T-cell (primary cell): Measurements from ENCODE around the gene UFL1. TPM values are rescaled to one million over a fixed set of nuclear protein-coding genes. Genes with fewer than 3 reads are reported as not detected.

Experiments
- ATAC-seq, 4 experiments: fragments of 200-7000 bp in 3 of 4; fragments of 150-1000 bp in 1 of 4; cut with Tn5 transposase; replicated peaks in 1 of 4; 1 replicate in 3 of 4; 2 replicates in 1 of 4; pipeline ENCODE4 v1.10.0; 2021; ENCODE audit warnings: moderate library complexity in 3 of 4, mild to moderate bottlenecking in 2 of 4, moderate number of reproducible peaks in 1 of 4
- CTCF ChIA-PET, 2 donors: fragments of 300-600 bp; sonication (Branson Sonifier 250); formaldehyde crosslinking; loops; one replicate each; lab custom pipeline; 2022; ENCODE audit warnings: antibody characterized with exemption in 2 of 2; lab: Charles Lee
- POLR2A ChIA-PET, 2 donors: fragments of 300-600 bp; sonication (Branson Sonifier 250); formaldehyde crosslinking; loops; one replicate each; lab custom pipeline; 2022; ENCODE audit warnings: antibody characterized with exemption in 2 of 2; lab: Charles Lee
- DNase-seq, 35 experiments: peaks; one replicate each; pipeline versions ENCODE4 v3.0.0 to v3.0.0-alpha.2; 2013 to 2023
- H3K27ac ChIP-seq: one replicate; pipeline ENCODE4 v1.5.1; 2013; ENCODE audit warnings: low read length
- H3K27me3 ChIP-seq, 2 experiments: replicated peaks in 1 of 2; 1 replicate in 1 of 2; 2 replicates in 1 of 2; pipeline versions ENCODE4 v1.6.1 to v1.7.0; 2013; ENCODE audit warnings: low read length in 1 of 2, mixed read lengths in 1 of 2; ENCODE audit not compliant: control insufficient read depth in 2 of 2, insufficient read depth in 2 of 2; ENCODE audit errors: extremely low read depth in 1 of 2
- H3K36me3 ChIP-seq, 2 donors: 1 replicate in 1 of 2; 2 replicates in 1 of 2; pipeline versions ENCODE4 v1.6.1 to v1.7.0; 2013; ENCODE audit warnings: low read length in 1 of 2; ENCODE audit not compliant: control insufficient read depth in 2 of 2, insufficient read depth in 1 of 2; ENCODE audit errors: extremely low read depth in 1 of 2
- H3K4me1 ChIP-seq, 2 experiments: 1 replicate in 1 of 2; 2 replicates in 1 of 2; pipeline versions ENCODE4 v1.6.1 to v1.7.0; 2013; ENCODE audit warnings: low read length in 2 of 2, mixed read lengths in 1 of 2; ENCODE audit not compliant: insufficient read depth in 2 of 2, control insufficient read depth in 1 of 2; ENCODE audit errors: extremely low read depth in 1 of 2
- H3K4me3 ChIP-seq, 2 donors: 1 replicate in 1 of 2; 2 replicates in 1 of 2; pipeline versions ENCODE4 v1.5.1 to v1.7.0; 2013; ENCODE audit warnings: mild to moderate bottlenecking in 2 of 2, low read length in 1 of 2, moderate library complexity in 1 of 2; ENCODE audit not compliant: control insufficient read depth in 1 of 2; ENCODE audit errors: extremely low read depth in 1 of 2
- H3K9me3 ChIP-seq: 2 replicates; pipeline ENCODE4 v1.7.0; 2013
- H3K27ac Mint-ChIP-seq, 2 donors: one replicate each; pipeline ENCODE4 v1.8.0; 2020 to 2021; ENCODE audit warnings: mild to moderate bottlenecking in 2 of 2, mixed read lengths in 2 of 2
- H3K27me3 Mint-ChIP-seq, 2 donors: one replicate each; pipeline ENCODE4 v1.8.0; 2021 to 2022; ENCODE audit warnings: mixed read lengths in 2 of 2
- H3K36me3 Mint-ChIP-seq: one replicate; pipeline ENCODE4 v1.8.0; 2021; ENCODE audit warnings: mixed read lengths
- H3K4me1 Mint-ChIP-seq, 3 donors: one replicate each; pipeline ENCODE4 v1.8.0; 2020 to 2022; ENCODE audit warnings: mixed read lengths in 3 of 3, mild to moderate bottlenecking in 1 of 3
- H3K4me3 Mint-ChIP-seq, 3 donors: one replicate each; pipeline ENCODE4 v1.8.0; 2020 to 2022; ENCODE audit warnings: mild to moderate bottlenecking in 3 of 3, mixed read lengths in 3 of 3, moderate library complexity in 3 of 3
- H3K9me3 Mint-ChIP-seq, 3 donors: one replicate each; pipeline ENCODE4 v1.8.0; 2020 to 2022; ENCODE audit warnings: mixed read lengths in 3 of 3
- WGBS: methylation state at CpG from one replicate; pipeline ENCODE4 v1.1.5; 2013; ENCODE audit warnings: missing lambda C conversion rate; ENCODE audit not compliant: insufficient coverage; 5-methylcytosine and 5-hydroxymethylcytosine counted together
- total RNA-seq, 35 experiments: library from RNA in 6 of 35; stranded (reverse) in 6 of 35; fragments of 120-200 nt in 1 of 35; gene quantifications; one replicate each; pipeline versions ENCODE4 v1.2.1 to v1.2.4 and lab custom pipeline; 2013 to 2026

The UFL1 gene
- total RNA-seq, 5 donors from 2014 or later (not counting 1 experiment from before 2014, with no cell fraction given) = 19.3 to 29.4 (median 27.7) TPM

DNA sequence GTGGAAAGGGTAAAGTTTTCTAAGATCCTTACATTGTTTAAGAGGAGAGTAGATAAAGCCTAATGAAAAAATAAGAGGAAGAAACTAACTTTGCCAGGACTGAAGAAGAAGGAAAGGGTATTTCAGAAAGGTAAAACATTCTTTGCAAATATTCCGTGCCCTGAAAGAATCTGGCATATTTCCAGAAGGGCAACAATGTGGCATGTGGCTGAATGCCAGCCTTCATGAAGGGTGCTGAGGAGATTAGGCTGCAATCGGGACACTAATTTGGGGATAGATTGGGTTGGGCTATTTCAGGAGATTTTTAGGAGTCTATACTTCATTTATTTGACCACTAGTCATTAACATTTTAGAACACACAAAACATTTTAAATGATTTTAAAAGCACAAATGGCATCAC lies 16.2 kb upstream of the UFL1 start:
- Histone ChIP-seq H3K36me3 (peaks cover 0 to 5% of the 10 kb centered on the region in 2 donors), H3K27me3 (no peaks in the 10 kb centered on the region), H3K27ac (no peak overlapping the region), H3K4me3 (no peak overlapping the region), H3K9me3 (peaks cover 2% of the 10 kb centered on the region), H3K4me1 (peaks cover 0 to under 1% of the 10 kb centered on the region in 2 experiments)
- Mint-ChIP-seq H3K4me3 (no peak overlapping the region), H3K4me1 (peaks cover 4 to 9% (median 7%) of the 10 kb centered on the region in 3 donors), H3K27ac (no peak overlapping the region), H3K9me3 (peaks cover 8 to 24% (median 16%) of the 10 kb centered on the region in 3 donors), H3K36me3 (peaks cover 48% of the 10 kb centered on the region), H3K27me3 (no peaks in the 10 kb centered on the region)
- POLR2A ChIA-PET = no interaction called here
- ATAC-seq (no peak), DNase-seq (no peak)
- CTCF ChIA-PET = no interaction called here
- WGBS = no CpG with 5 or more reads among the region's 2 CpGs

DNA sequence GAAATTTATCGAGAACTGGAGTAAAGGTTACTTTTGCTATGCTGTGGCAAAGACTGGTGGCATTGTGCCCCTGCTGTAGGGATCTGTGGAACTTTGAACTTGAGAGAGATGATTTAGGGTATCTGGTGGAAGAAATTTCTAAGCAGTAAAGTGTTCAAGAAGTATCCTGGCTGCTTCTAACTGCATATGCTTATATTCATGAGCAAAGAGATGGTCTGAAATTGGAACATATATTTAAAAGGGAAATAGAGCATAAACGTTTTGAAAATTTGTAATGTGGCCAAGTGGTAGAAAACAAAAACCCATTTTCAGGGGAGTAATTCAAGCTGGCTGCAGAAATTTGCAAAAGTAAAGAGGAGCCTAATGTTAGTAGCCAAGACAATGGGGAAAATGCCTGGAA lies 12.3 kb upstream of the UFL1 start:
- no peaks in the 10 kb centered on the region for H3K27me3 ChIP-seq
- Mint-ChIP-seq H3K27ac (no peak overlapping the region), H3K36me3 (peaks cover 55% of the 10 kb centered on the region)

DNA sequence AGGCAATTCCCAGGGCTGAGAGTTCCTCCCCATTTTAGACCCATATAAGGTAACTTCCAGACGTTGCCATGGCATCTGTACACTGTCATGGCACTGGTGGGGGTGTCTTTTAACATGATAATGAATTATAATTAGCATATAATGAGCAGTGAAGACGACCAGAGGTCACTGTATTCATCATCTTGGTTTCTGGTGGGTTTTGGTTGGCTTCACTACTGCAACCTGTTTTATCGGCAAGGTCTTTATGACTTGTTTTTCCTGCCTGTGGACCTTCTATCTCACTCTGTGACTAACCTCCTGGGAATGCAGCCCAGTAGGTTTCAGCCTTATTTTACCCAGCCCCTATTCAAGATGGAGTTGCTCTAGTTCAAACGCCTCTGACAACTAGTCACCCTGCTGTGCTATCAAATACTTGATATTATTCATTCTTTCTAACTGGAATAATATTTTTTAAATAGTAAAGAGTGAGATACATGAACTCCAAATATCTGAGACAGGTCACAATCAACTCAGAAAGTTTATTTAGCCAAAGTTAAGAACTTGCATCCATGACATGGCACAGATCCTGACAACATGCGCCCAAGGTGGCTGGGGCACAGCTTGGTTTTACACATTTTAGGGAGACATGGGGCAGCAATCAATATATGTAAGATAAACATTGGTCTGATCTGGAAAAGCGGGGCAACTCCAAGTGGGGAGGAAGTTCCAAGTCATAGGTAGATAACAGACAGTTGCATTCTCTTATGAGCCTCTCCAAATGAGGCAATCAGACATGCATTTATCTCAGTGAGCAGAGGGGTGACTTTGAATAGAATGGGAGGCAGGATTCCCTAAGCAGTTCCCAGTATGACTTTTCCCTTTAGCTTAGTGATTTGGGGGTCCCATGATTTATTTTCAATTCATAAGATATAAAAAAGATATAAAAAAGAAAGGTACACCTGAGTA lies 1.2 kb upstream of the UFL1 start:
- Histone ChIP-seq H3K27me3 (no peaks in the 10 kb centered on the region), H3K9me3 (no peaks in the 10 kb centered on the region), H3K27ac (no peak overlapping the region), H3K4me1 (peaks cover 6 to 23% of the 10 kb centered on the region in 2 experiments), H3K36me3 (peaks cover 0 to 4% of the 10 kb centered on the region in 2 donors), H3K4me3 (peak overlapping the region in 1 of 2 donors; percentile 89)
- peak overlapping the region; percentile 100 for H3K4me3 Mint-ChIP-seq
- POLR2A ChIA-PET = interaction anchor here in 1 of 2 donors (0.6 kb wide), 1 partner anchor 426 kb away, joined by 3 read pairs; no protein-coding TSS in a partner anchor
- WGBS = 72% methylated on average over 3 of the region's 6 CpGs
- H3K36me3 Mint-ChIP-seq = no peaks in the 10 kb centered on the region
- H3K9me3 Mint-ChIP-seq = no peaks in the 10 kb centered on the region
- CTCF ChIA-PET = interaction anchor here (0.9 to 1.1 kb wide), 2 partner anchors 21 kb away, joined by 3 to 4 read pairs; no protein-coding TSS in a partner anchor
- peak overlapping the region; percentile 20 to 100 for H3K27ac Mint-ChIP-seq
- H3K27me3 Mint-ChIP-seq = no peaks in the 10 kb centered on the region
- H3K4me1 Mint-ChIP-seq = peaks cover 21 to 37% (median 35%) of the 10 kb centered on the region in 3 donors
- ATAC-seq (no peak), DNase-seq (peak in 1 of 35 experiments; percentile 16)

More for the DNA sequence above, 12.3 kb upstream of the UFL1 start:
- 100% methylated on average over 2 of the region's 2 CpGs for WGBS
- Mint-ChIP-seq H3K9me3 (peaks cover 8 to 14% (median 9%) of the 10 kb centered on the region in 3 donors), H3K4me3 (no peak overlapping the region), H3K4me1 (peaks cover 0 to 8% (median 1%) of the 10 kb centered on the region in 3 donors), H3K27me3 (no peaks in the 10 kb centered on the region)
- H3K27ac ChIP-seq = no peak overlapping the region
- H3K4me1 ChIP-seq = peaks cover 0 to 2% of the 10 kb centered on the region in 2 experiments
- no peak overlapping the region for H3K4me3 ChIP-seq
- peaks cover 5 to 12% of the 10 kb centered on the region in 2 donors for H3K36me3 ChIP-seq
- ATAC-seq (no peak), DNase-seq (no peak)
- ChIA-PET POLR2A (no interaction called here), CTCF (no interaction called here)
- H3K9me3 ChIP-seq = peaks cover 2% of the 10 kb centered on the region

DNA sequence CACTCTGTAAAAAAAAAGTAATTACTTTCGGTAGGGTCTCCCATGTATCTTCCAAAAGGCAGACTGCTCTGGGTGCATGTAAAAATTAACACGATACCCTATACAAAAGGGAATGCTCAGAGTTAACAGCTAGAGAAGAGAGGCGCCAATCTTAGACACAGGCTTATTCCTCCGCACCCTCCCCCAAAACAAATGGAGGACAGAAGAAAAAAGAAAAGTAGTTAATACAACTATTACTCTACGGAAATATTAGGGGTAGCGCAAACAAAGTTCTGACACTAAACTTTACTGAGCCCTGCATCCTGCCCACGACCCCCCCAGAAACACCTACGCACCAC lies 331 bp upstream of the UFL1 start:
- Mint-ChIP-seq H3K27me3 (no peaks in the 10 kb centered on the region), H3K4me1 (peaks cover 24 to 40% (median 38%) of the 10 kb centered on the region in 3 donors), H3K36me3 (peaks cover 4% of the 10 kb centered on the region), H3K27ac (peak overlapping the region; percentile 100), H3K9me3 (no peaks in the 10 kb centered on the region), H3K4me3 (peak overlapping the region; percentile 100)
- H3K4me3 ChIP-seq = peak overlapping the region; percentile 86 to 89
- H3K36me3 ChIP-seq = peaks cover 0 to 12% of the 10 kb centered on the region in 2 donors
- ChIA-PET CTCF (interaction anchor here (1.0 to 3.3 kb wide), 2 partner anchors 22 to 53 kb away, joined by 3 to 22 read pairs; no protein-coding TSS in a partner anchor), POLR2A (interaction anchor here in 1 of 2 donors (0.8 kb wide), 1 partner anchor 403 kb away, joined by 4 read pairs; the partner anchor contains the start of gene KLHL32)
- H3K27me3 ChIP-seq = no peaks in the 10 kb centered on the region
- WGBS = 0% methylated on average over 4 of the region's 8 CpGs
- no peak for DNase-seq
- H3K9me3 ChIP-seq = no peaks in the 10 kb centered on the region
- peak in 1 of 4 experiments; percentile 39 for ATAC-seq
- H3K4me1 ChIP-seq = peaks cover 6 to 23% of the 10 kb centered on the region in 2 experiments
- H3K27ac ChIP-seq = peak overlapping the region; percentile 98

DNA sequence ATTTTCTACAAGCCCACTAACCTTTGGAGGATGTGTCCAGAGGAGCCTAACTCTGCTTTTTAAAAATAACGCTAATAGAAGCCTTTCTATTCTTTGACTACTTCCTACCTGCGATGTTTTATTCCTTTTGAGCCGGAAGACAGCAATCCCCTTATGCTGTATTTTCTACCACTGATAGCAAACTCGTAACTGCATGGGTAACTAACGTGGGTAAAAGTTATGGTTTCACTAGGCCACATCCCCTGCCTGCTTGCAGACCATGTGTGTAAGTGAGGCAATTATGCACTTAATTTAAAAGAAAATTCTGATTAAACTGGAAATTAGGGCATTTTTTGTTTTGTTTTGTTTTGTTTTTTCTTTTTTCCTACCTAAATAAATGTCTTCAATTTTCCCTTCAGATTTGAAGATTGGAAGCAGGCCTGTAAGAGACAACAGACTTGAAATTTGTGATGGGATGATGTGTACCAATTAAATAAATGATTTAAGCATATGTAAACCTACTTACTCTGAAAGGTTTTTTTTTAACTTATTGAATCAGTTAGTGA lies 931 bp downstream of the UFL1 start:
- DNase-seq (peak in 7 of 35 experiments; percentile 0 to 55 (median 6)), ATAC-seq (peak in 2 of 4 experiments; percentile 1)
- Mint-ChIP-seq H3K27ac (peak overlapping the region; percentile 100), H3K4me1 (peaks cover 32 to 45% (median 44%) of the 10 kb centered on the region in 3 donors), H3K9me3 (no peaks in the 10 kb centered on the region), H3K27me3 (no peaks in the 10 kb centered on the region), H3K4me3 (peak overlapping the region; percentile 100), H3K36me3 (peaks cover 15% of the 10 kb centered on the region)
- ChIA-PET CTCF (interaction anchor here (1.0 to 3.3 kb wide), 3 partner anchors 23 kb away, joined by 3 to 22 read pairs (median 5); no protein-coding TSS in a partner anchor), POLR2A (interaction anchor here (0.6 to 1.5 kb wide), 7 partner anchors 13 to 946 kb away, joined by 3 to 7 read pairs (median 3); partner anchors contain the start of genes KLHL32 (in 1 of the 2) and MANEA (in 1 of the 2))
- Histone ChIP-seq H3K27ac (peak overlapping the region; percentile 98), H3K4me3 (peak overlapping the region; percentile 86 to 89), H3K27me3 (no peaks in the 10 kb centered on the region), H3K9me3 (no peaks in the 10 kb centered on the region), H3K36me3 (peaks cover 0 to 23% of the 10 kb centered on the region in 2 donors), H3K4me1 (peaks cover 6 to 23% of the 10 kb centered on the region in 2 experiments)
- WGBS = no CpG with 5 or more reads among the region's 5 CpGs

DNA sequence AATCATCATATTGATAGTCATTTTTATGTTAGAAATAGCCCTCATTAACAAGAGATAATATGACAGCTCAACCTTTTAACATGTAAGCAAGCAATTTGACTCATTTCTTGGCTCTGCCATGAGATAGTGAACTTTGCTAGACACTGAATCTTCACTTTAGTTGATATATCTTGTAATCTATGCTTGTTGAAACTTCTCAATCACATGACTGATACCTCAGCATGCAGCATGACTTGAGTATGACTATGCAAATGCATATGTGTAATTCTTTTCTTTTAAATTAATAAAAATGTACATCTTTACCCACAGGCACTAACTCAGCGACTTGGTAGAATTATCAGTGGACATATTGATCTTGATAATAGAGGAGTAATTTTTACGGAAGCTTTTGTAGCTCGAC lies 6.6 kb downstream of the UFL1 start:
- Histone ChIP-seq H3K4me1 (peaks cover 0 to 6% of the 10 kb centered on the region in 2 experiments), H3K27me3 (no peaks in the 10 kb centered on the region), H3K9me3 (no peaks in the 10 kb centered on the region), H3K4me3 (no peak overlapping the region), H3K27ac (no peak overlapping the region), H3K36me3 (peaks cover 4 to 69% of the 10 kb centered on the region in 2 donors)
- Mint-ChIP-seq H3K4me3 (no peak overlapping the region), H3K9me3 (no peaks in the 10 kb centered on the region), H3K4me1 (peaks cover 31 to 48% (median 42%) of the 10 kb centered on the region in 3 donors), H3K27ac (no peak overlapping the region), H3K36me3 (peaks cover 60% of the 10 kb centered on the region), H3K27me3 (no peaks in the 10 kb centered on the region)
- ChIA-PET POLR2A (no interaction called here), CTCF (interaction anchor here in 1 of 2 donors (1.1 to 1.6 kb wide), 2 partner anchors 16 to 26 kb away, joined by 3 read pairs; no protein-coding TSS in a partner anchor)
- DNase-seq = no peak
- WGBS = no CpG with 5 or more reads among the region's 3 CpGs
- ATAC-seq = no peak
